NOMO-1 (cell line): Measurements from ENCODE around the gene AHNAK.
A peak's percentile ranks its signal among the peaks of the same experiment; 100 is the strongest.

Experiments used
- DNase-seq, 2 experiments: peaks; one replicate each; lab custom pipeline; 2025; ENCODE audit not compliant: unreplicated experiment in 2 of 2; lab: John Stamatoyannopoulos, UW

The AHNAK gene

GRCh38 chr11:62538470-62539237, 8.0 kb downstream of the AHNAK start:
- no peak for DNase-seq

GRCh38 chr11:62536301-62536957, 10.2 kb downstream of the AHNAK start:
- DNase-seq = no peak

GRCh38 chr11:62535802-62536201, 10.8 kb downstream of the AHNAK start:
- no peak for DNase-seq

- no peak for DNase-seq
Measured at GRCh38 chr11:62534779-62535545, 11.6 kb downstream of the AHNAK start.

GRCh38 chr11:62532096-62532495, 14.5 kb downstream of the AHNAK start:
- DNase-seq = no peak

DNA sequence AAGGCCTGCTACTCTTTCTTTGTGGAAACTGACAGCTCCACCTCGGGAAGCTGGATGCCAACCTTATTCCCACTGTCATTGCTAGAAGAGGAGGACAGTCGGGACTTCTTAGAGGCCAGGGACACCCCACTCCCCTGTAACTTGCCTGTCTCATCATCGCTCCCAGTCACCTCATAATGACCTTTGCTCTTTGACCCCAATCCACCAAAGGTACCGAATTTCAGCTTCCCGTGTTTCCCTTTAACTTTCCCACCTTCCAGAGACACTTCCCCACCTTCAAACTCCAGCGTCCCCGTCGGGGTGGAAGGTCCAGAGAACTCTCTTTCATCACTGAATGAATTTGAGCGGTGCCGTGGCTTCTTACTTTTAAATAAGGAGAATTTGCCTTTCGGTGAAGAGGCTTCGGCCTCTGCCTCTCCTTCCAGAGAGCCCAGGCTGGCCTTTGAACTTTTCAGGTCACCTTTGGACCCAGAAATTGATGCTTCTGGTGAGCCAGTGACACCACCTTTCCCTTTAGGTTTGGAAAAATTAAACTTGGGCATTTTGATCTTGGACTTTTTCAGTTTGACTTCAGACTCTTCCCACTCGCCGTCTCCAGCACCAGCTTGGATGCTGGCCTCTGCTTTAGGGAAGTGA, 29.8 kb downstream of the AHNAK start:
- DNase-seq = no peak

- no peak for DNase-seq
Measured at GRCh38 chr11:62514151-62514550, 32.5 kb downstream of the AHNAK start.

DNA sequence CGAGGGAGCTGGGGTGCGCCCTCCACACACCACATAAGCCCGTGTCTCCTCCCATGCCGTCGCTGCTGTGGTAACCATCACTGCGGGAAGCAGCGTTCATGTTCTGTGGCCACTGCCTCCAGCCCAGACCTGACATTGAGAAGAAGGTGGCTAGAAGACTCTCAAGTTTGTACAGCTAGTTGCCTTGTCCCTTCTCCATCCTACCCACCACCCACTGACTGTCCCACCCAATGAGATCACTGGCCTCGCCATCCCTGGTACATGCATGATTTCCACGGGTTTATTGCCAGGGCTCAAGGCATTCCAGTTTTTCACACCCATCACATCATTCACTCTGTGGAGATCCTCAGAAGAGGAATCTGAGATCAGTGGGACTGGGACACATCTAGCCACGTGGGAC, 33.0 kb downstream of the AHNAK start:
- no peak for DNase-seq

DNA sequence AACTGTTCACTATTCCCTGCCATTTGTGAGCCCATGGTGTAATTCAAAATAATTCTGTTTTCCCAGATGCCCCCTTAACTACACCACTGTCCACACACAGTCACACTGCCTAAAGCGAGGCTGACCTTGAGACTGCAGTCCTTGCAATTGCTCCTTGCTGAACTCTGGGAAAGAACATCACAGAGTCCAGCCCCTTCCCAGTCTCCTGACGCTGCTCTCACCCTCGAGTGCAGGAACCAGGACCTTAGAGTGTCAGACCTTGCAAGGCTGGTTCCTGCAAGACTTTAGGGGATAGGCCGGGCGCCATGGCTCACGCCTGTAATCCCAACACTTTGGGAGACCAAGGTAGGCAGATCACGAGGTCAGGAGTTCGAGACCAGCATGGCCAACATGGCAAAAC, 33.6 kb downstream of the AHNAK start:
- no peak for DNase-seq

DNA sequence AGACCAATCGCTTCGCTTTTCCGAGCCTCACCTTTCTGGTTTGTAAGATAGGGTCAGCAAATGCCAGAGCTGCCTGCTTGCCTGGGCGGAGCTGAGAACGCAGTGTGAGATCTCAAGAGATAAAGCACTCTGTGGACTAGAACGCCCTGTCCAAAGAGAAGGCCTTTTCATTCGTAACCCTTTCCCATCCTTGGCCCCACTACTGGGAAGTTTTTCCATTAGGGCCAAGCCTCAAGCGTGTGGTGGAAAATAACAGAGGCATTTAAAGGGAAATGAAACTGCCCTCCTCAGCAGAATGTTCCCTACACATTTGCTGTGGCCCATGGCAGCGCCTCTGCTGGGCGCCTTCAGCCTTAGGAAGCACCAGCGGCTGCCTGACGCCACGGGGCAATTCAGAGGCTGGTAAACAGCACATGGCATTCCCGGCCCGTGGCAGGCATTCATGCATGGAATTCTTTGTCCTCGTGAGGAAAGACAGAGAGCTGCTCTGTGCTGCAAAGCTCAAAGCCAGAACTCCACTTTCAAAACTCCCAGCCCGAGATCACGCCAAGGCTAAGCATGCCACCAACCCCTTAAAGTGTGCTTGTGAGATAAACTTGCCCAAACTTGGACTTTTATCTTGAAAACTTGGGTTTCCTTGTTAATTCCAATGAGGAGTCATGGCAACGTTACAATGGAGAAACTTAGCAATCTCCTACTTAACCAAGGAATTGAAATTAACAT, 38.1 kb downstream of the AHNAK start:
- DNase-seq = peak; percentile 71 to 73

DNA sequence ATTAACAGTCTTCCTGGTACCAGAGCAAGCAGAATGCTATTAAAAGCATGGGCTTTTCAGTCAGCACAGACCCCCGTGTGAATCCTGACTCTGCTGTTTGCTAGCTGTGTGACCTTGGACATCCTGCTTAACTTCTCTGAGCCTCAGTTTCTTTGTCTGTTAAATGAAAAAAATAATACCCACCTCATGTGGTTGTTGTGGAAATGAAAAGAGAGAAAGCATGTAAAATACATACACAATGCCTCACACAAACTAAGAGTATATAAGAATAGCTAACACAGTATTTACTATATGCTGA, 39.5 kb downstream of the AHNAK start:
- DNase-seq = no peak

- no peak for DNase-seq
Measured at GRCh38 chr11:62506413-62507124, 40.0 kb downstream of the AHNAK start.

DNA sequence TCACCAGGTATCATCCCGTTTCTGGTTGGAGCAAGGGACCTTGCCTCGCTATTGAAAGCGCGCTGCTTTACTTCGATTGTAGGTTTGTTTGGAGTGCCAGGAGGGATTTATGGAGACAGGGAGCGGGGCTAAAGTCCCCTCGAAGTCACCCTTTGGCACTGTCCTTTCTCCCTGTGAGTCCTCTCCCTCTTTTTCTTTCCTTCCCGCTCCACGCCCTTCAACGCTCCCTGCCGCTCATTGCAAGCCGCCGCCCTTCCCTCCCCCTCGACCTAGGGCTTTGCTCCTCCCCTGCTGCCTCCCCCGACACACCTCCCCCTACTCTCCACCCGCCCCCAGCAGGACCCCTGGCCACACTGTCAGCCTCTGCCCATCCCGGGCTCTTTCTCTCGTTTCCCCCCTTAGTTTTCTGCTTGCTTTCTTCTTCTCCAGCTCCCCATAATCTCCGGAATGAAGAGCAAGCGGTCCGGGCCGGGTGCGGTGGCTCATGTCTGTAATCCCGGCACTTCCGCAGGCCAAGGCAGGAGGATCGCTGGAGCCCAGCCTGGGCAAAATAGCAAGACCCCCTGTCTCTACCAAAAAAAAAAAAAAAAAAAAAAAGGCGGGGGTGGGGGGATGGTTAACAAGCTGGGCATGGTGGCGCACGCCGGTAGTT, 41.0 kb downstream of the AHNAK start:
- DNase-seq = no peak

- DNase-seq = no peak
Measured at GRCh38 chr11:62505059-62505439, 41.6 kb downstream of the AHNAK start.

- DNase-seq = no peak
Measured at GRCh38 chr11:62504158-62504973, 42.2 kb downstream of the AHNAK start.

- DNase-seq = no peak
Measured at GRCh38 chr11:62502030-62502730, 44.4 kb downstream of the AHNAK start.

DNA sequence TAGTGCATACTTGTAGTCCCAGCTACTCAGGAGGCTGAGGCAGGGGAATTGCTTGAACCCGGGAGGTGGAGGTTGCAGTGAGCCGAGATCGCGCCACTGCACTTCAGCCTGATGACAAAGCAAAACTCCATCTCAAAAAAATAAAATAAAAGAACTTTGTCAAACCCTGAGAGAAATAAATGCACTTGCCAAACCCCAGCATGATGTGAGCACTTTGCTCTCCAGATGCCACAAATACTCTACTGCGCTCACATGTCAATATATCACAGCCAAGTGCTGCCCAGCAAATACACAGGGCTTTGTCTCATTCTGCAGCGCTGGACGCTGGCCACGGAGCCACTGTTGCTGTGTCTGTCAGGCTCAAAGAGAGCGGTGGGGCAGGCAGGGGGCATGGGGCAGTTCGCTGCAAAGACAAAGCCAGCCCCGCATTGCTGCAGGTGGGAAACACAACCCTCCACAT, 45.1 kb downstream of the AHNAK start:
- DNase-seq = no peak

GRCh38 chr11:62500650-62501030, 46.0 kb downstream of the AHNAK start:
- no peak for DNase-seq
